ENCODE results near the gene FCHSD2. TPM values are rescaled to one million over a fixed set of nuclear protein-coding genes. Genes with fewer than 3 reads are reported as not detected.

Gene FCHSD2
- total RNA-seq, 1 donor from 2014 or later: 18.9 TPM

GRCh38 chr11:73009972-73010371 lies 132.1 kb downstream of the FCHSD2 start:
- Histone ChIP-seq H3K4me2 (ENCODE audit: low read length) (no peak overlapping the region), H3K27me3 (ENCODE audit: insufficient read depth, low read length) (no peaks in the 10 kb centered on the region), H2AFZ (ENCODE audit: low read depth, low read length) (no peak overlapping the region), H3K9me3 (ENCODE audit: insufficient read depth, low read depth, low read length) (no peaks in the 10 kb centered on the region), H3K27ac (ENCODE audit: low read depth, low read length) (no peak overlapping the region), H3K4me1 (ENCODE audit: insufficient read depth, low read length) (peaks cover 8% of the 10 kb centered on the region), H3K4me3 (ENCODE audit: insufficient read depth, low read depth, low read length) (no peak overlapping the region), H3K9ac (ENCODE audit: low read length) (no peak overlapping the region), H4K20me1 (ENCODE audit: insufficient read depth, low read length) (peaks cover 4% of the 10 kb centered on the region), H3K36me3 (ENCODE audit: insufficient read depth, low read length) (no peaks in the 10 kb centered on the region), H3K79me2 (ENCODE audit: insufficient read depth, low read length) (no peaks in the 10 kb centered on the region)
- Mint-ChIP-seq H3K27me3 (ENCODE audit: low read depth, unreplicated experiment) (no peaks in the 10 kb centered on the region), H3K27ac (ENCODE audit: unreplicated experiment) (no peak overlapping the region), H3K36me3 (ENCODE audit: low read depth, unreplicated experiment) (peaks cover 21% of the 10 kb centered on the region), H3K4me1 (ENCODE audit: low read depth, unreplicated experiment) (peaks cover 16% of the 10 kb centered on the region), H3K9me3 (ENCODE audit: unreplicated experiment) (peaks cover 19% of the 10 kb centered on the region), H3K4me3 (ENCODE audit: unreplicated experiment) (no peak overlapping the region)
- no peak for FAIRE-seq
- TF ChIP-seq, protein P1, sequence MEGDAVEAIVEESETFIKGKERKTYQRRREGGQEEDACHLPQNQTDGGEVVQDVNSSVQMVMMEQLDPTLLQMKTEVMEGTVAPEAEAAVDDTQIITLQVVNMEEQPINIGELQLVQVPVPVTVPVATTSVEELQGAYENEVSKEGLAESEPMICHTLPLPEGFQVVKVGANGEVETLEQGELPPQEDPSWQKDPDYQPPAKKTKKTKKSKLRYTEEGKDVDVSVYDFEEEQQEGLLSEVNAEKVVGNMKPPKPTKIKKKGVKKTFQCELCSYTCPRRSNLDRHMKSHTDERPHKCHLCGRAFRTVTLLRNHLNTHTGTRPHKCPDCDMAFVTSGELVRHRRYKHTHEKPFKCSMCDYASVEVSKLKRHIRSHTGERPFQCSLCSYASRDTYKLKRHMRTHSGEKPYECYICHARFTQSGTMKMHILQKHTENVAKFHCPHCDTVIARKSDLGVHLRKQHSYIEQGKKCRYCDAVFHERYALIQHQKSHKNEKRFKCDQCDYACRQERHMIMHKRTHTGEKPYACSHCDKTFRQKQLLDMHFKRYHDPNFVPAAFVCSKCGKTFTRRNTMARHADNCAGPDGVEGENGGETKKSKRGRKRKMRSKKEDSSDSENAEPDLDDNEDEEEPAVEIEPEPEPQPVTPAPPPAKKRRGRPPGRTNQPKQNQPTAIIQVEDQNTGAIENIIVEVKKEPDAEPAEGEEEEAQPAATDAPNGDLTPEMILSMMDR (IDR thresholded peaks at IDR 0.05; ENCODE audit: insufficient read depth, low read depth, low read length): no peak
- TF ChIP-seq EZH2 (IDR thresholded peaks at IDR 0.05; ENCODE audit: insufficient read depth, low read length): no peak
- DNase-seq (ENCODE audit: low read depth): no peak

- Histone ChIP-seq H3K4me3 (ENCODE audit: insufficient read depth, low read depth, low read length) (no peak overlapping the region), H3K79me2 (ENCODE audit: insufficient read depth, low read length) (no peaks in the 10 kb centered on the region), H3K4me2 (ENCODE audit: low read length) (no peak overlapping the region), H3K9me3 (ENCODE audit: insufficient read depth, low read depth, low read length) (no peaks in the 10 kb centered on the region), H3K9ac (ENCODE audit: low read length) (no peak overlapping the region), H4K20me1 (ENCODE audit: insufficient read depth, low read length) (peaks cover 7% of the 10 kb centered on the region), H2AFZ (ENCODE audit: low read depth, low read length) (no peak overlapping the region), H3K27ac (ENCODE audit: low read depth, low read length) (no peak overlapping the region), H3K27me3 (ENCODE audit: insufficient read depth, low read length) (no peaks in the 10 kb centered on the region), H3K36me3 (ENCODE audit: insufficient read depth, low read length) (no peaks in the 10 kb centered on the region), H3K4me1 (ENCODE audit: insufficient read depth, low read length) (no peaks in the 10 kb centered on the region)
- peaks cover 8% of the 10 kb centered on the region for H3K9me3 Mint-ChIP-seq (ENCODE audit: unreplicated experiment)
- no peak overlapping the region for H3K27ac Mint-ChIP-seq (ENCODE audit: unreplicated experiment)
- TF ChIP-seq EZH2 (IDR thresholded peaks at IDR 0.05; ENCODE audit: insufficient read depth, low read length): no peak
- TF ChIP-seq, protein P1 (IDR thresholded peaks at IDR 0.05; ENCODE audit: insufficient read depth, low read depth, low read length): no peak
- H3K4me1 Mint-ChIP-seq (ENCODE audit: low read depth, unreplicated experiment): no peaks in the 10 kb centered on the region
- no peak for DNase-seq (ENCODE audit: low read depth)
- H3K4me3 Mint-ChIP-seq (ENCODE audit: unreplicated experiment): no peak overlapping the region
- no peak for FAIRE-seq
- no peaks in the 10 kb centered on the region for H3K27me3 Mint-ChIP-seq (ENCODE audit: low read depth, unreplicated experiment)
- H3K36me3 Mint-ChIP-seq (ENCODE audit: low read depth, unreplicated experiment): peaks cover 6% of the 10 kb centered on the region
Measured at GRCh38 chr11:73004088-73004487, 138.0 kb downstream of the FCHSD2 start.

- H3K27ac Mint-ChIP-seq (ENCODE audit: unreplicated experiment): no peak overlapping the region
- peaks cover 1% of the 10 kb centered on the region for H3K36me3 Mint-ChIP-seq (ENCODE audit: low read depth, unreplicated experiment)
- no peaks in the 10 kb centered on the region for H3K4me1 ChIP-seq (ENCODE audit: insufficient read depth, low read length)
- no peaks in the 10 kb centered on the region for H3K27me3 ChIP-seq (ENCODE audit: insufficient read depth, low read length)
- H3K4me2 ChIP-seq (ENCODE audit: low read length): no peak overlapping the region
- H3K36me3 ChIP-seq (ENCODE audit: insufficient read depth, low read length): no peaks in the 10 kb centered on the region
- H3K4me3 ChIP-seq (ENCODE audit: insufficient read depth, low read depth, low read length): no peak overlapping the region
- DNase-seq (ENCODE audit: low read depth) (no peak), FAIRE-seq (no peak)
- H3K9me3 ChIP-seq (ENCODE audit: insufficient read depth, low read depth, low read length): no peaks in the 10 kb centered on the region
- H3K9ac ChIP-seq (ENCODE audit: low read length): no peak overlapping the region
- H2AFZ ChIP-seq (ENCODE audit: low read depth, low read length): no peak overlapping the region
- H4K20me1 ChIP-seq (ENCODE audit: insufficient read depth, low read length): peaks cover 11% of the 10 kb centered on the region
- H3K4me3 Mint-ChIP-seq (ENCODE audit: unreplicated experiment): no peak overlapping the region
- TF ChIP-seq, protein P1 (IDR thresholded peaks at IDR 0.05; ENCODE audit: insufficient read depth, low read depth, low read length): no peak
- TF ChIP-seq EZH2 (IDR thresholded peaks at IDR 0.05; ENCODE audit: insufficient read depth, low read length): no peak
- H3K27me3 Mint-ChIP-seq (ENCODE audit: low read depth, unreplicated experiment): no peaks in the 10 kb centered on the region
- no peaks in the 10 kb centered on the region for H3K4me1 Mint-ChIP-seq (ENCODE audit: low read depth, unreplicated experiment)
- no peak overlapping the region for H3K27ac ChIP-seq (ENCODE audit: low read depth, low read length)
- H3K9me3 Mint-ChIP-seq (ENCODE audit: unreplicated experiment): peaks cover 2% of the 10 kb centered on the region
- no peaks in the 10 kb centered on the region for H3K79me2 ChIP-seq (ENCODE audit: insufficient read depth, low read length)
Measured at GRCh38 chr11:73003088-73003487, 139.0 kb downstream of the FCHSD2 start.

All from astrocyte (in vitro differentiated cells and primary cell).